HUES64 (cell line): ENCODE results near the gene MYO10.

Experiments
- H3K27ac ChIP-seq: 2 replicates; pipeline ENCODE4 v1.7.0; 2013; ENCODE audit warnings: low read depth, low read length, inconsistent platforms
- H3K27me3 ChIP-seq: 2 replicates; pipeline ENCODE4 v1.6.1; 2013; ENCODE audit warnings: mild to moderate bottlenecking, low read length; ENCODE audit not compliant: insufficient read depth
- H3K36me3 ChIP-seq: 2 replicates; pipeline ENCODE4 v1.6.1; 2013; ENCODE audit warnings: mild to moderate bottlenecking, low read length; ENCODE audit not compliant: insufficient read depth
- H3K4me1 ChIP-seq: 2 replicates; pipeline ENCODE4 v1.6.1; 2013; ENCODE audit warnings: mild to moderate bottlenecking, low read length, moderate library complexity; ENCODE audit not compliant: insufficient read depth
- H3K4me3 ChIP-seq: 2 replicates; pipeline ENCODE4 v1.5.1; 2013; ENCODE audit warnings: mild to moderate bottlenecking, low read length, moderate library complexity
- H3K9ac ChIP-seq: 2 replicates; pipeline ENCODE4 v1.6.1; 2013; ENCODE audit warnings: mild to moderate bottlenecking, low read depth, low read length
- H3K9me3 ChIP-seq: 2 replicates; pipeline ENCODE4 v1.6.1; 2013; ENCODE audit warnings: low read depth, low read length; ENCODE audit not compliant: insufficient read depth
- WGBS: fragments of 150-250, 120-280 bp; methylation state at CpG from one replicate; pipeline ENCODE4 v1.1.7; 2013; ENCODE audit warnings: missing lambda C conversion rate; 5-methylcytosine and 5-hydroxymethylcytosine counted together

The MYO10 gene

DNA sequence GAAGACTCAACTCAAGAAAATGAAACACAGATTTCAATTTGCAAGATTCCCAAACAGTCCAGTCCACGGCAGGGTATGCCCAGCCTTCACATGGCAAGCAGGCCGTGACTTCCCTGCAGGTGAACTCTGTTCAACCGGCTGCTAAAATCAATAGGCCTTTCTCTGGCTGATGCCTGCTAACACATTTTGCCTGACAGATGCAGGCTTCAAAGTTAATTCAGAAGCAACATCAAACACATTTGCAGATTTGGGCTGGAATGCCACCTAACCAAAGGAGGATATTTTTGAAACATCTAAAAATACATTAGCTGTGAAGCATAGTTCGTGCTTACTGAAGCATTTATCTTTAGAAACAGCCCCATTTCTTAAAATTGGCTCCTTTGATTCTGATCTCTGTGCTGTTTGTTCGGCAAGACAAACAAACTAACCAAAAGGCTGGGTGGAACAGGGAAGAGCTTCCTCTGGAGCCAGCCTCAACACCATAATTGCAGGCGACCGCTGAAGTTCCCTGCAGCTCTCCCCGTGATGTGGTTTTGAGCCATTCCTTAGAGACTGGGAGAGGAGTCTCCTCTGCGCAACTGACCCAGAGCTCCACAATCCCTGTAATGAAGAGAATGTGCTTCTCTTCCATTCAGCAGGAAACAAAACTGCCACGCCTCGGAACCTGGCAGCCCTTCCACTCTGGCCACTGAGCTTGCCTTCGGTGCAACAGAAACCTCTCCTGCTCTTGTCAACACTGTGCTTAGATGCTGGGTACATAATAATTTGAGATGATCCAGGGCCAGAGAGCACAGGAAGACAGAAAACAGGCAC is 126.5 kb downstream of the MYO10 start:
- Histone ChIP-seq H3K27ac (no peak overlapping the region), H3K9ac (no peak overlapping the region), H3K9me3 (no peaks in the 10 kb centered on the region), H3K4me3 (no peak overlapping the region), H3K36me3 (no peaks in the 10 kb centered on the region), H3K27me3 (no peaks in the 10 kb centered on the region), H3K4me1 (no peaks in the 10 kb centered on the region; the same call in 1 of the 2 replicates)
- WGBS: 89% methylated on average over 12 of the region's 12 CpGs

DNA sequence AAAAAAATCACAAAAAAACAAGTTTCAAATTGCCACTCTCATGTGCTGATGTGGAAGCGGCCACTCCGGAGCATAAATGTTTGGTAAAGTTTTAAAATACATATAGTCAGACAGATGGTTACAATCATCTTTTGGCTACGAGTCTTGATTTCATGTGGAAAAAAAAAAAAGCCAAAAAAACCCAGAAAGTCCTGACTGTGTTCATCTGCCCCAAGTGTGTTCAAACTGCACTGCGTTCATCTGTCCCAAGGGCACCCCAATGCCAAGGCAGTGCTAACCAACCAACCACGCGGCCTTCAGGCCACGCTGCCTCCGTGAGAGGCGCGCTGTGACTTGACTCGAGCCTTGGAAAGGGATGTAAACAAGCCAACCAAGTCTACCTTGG is 127.1 kb downstream of the MYO10 start:
- Histone ChIP-seq H3K36me3 (no peaks in the 10 kb centered on the region), H3K27ac (no peak overlapping the region), H3K4me1 (no peaks in the 10 kb centered on the region; the same call in 1 of the 2 replicates), H3K9me3 (no peaks in the 10 kb centered on the region), H3K4me3 (no peak overlapping the region), H3K27me3 (no peaks in the 10 kb centered on the region), H3K9ac (no peak overlapping the region)
- WGBS: 97% methylated on average over 11 of the region's 11 CpGs

GRCh38 chr5:16808021-16808420 is 128.1 kb downstream of the MYO10 start:
- Histone ChIP-seq H3K27ac (no peak overlapping the region), H3K36me3 (no peaks in the 10 kb centered on the region), H3K4me1 (no peaks in the 10 kb centered on the region; the same call in 1 of the 2 replicates), H3K4me3 (no peak overlapping the region), H3K27me3 (no peaks in the 10 kb centered on the region), H3K9me3 (no peaks in the 10 kb centered on the region), H3K9ac (no peak overlapping the region)
- 95% methylated on average over 7 of the region's 7 CpGs for WGBS

GRCh38 chr5:16807547-16807864 is 128.6 kb downstream of the MYO10 start:
- no peaks in the 10 kb centered on the region; the same call in 1 of the 2 replicates for H3K4me1 ChIP-seq
- no peaks in the 10 kb centered on the region for H3K9me3 ChIP-seq
- no peaks in the 10 kb centered on the region for H3K36me3 ChIP-seq
- no peak overlapping the region for H3K27ac ChIP-seq
- H3K9ac ChIP-seq: no peak overlapping the region
- no peaks in the 10 kb centered on the region for H3K27me3 ChIP-seq
- WGBS: 93% methylated on average over 5 of the region's 5 CpGs
- no peak overlapping the region for H3K4me3 ChIP-seq

DNA sequence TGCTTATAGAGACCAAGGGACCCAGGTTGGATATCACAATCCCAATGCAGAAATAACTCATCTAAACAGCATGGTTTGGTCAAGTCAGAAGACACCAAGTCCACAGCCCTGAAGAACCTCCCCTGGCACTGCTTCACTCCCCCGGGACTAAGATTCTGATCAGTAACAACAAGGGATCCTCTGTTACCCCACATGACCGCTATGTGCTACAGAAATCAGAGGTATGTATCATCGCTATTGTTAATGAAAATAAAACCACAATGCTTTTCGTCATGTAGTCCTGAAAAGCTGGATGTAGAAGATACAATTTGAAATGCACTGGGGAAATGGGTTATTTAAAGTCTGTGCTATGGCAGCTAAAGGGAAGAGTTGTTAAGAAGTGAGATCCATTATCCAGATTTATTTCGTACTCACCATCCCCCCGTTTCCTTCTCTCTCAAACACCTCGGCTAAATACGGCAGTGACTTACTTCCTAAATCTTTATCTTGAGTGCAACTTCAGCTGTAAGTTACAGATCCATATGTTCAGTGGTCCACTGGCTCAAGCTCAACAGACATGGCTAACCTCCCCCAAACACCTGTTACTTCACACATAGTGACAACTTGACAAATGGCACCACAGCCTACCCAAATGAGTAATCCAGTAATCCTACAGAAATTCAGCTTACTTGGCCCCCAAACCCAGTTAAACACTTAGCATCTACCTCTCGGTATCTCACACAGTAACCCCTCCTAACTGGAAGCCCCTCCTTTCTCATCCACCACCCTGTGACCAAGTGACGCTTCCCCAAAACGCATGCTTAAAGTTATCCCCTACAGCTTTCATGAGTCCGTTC is 129.2 kb downstream of the MYO10 start:
- 95% methylated on average over 12 of the region's 12 CpGs for WGBS
- Histone ChIP-seq H3K9me3 (no peaks in the 10 kb centered on the region), H3K4me1 (no peaks in the 10 kb centered on the region; the same call in 1 of the 2 replicates), H3K36me3 (no peaks in the 10 kb centered on the region), H3K27me3 (no peaks in the 10 kb centered on the region), H3K9ac (no peak overlapping the region), H3K4me3 (no peak overlapping the region), H3K27ac (no peak overlapping the region)

DNA sequence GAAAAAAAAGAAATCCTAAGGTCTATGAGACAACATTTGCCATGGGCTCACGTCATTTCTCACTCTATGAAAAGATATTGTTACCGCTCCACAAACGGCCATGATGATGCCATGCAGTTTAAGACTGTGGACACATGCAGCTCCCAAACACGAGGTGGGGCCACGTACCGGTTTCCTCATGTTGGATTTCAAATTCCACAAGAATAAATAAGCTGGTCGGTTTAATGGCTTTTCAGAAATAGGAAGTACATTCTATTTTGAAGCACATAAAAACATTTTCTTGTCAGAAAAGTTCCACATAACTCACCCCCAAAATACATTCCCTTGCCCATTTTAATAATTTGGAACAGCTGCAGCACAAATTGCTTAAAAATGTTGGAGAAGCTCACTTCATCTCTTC is 130.6 kb downstream of the MYO10 start:
- no peaks in the 10 kb centered on the region for H3K27me3 ChIP-seq
- no peaks in the 10 kb centered on the region for H3K36me3 ChIP-seq
- H3K4me3 ChIP-seq: no peak overlapping the region
- H3K4me1 ChIP-seq: peaks cover 4% of the 10 kb centered on the region; the same call in 1 of the 2 replicates
- 92% methylated on average over 7 of the region's 7 CpGs for whole genome bisulfite sequencing
- no peak overlapping the region for H3K27ac ChIP-seq
- H3K9me3 ChIP-seq: no peaks in the 10 kb centered on the region
- H3K9ac ChIP-seq: no peak overlapping the region

GRCh38 chr5:16803831-16804230 is 132.3 kb downstream of the MYO10 start:
- Histone ChIP-seq H3K27ac (no peak overlapping the region), H3K9ac (no peak overlapping the region), H3K4me1 (peaks cover 4% of the 10 kb centered on the region; the same call in 1 of the 2 replicates), H3K4me3 (no peak overlapping the region), H3K36me3 (no peaks in the 10 kb centered on the region), H3K9me3 (no peaks in the 10 kb centered on the region), H3K27me3 (no peaks in the 10 kb centered on the region)
- whole genome bisulfite sequencing: 92% methylated on average over 9 of the region's 9 CpGs

DNA sequence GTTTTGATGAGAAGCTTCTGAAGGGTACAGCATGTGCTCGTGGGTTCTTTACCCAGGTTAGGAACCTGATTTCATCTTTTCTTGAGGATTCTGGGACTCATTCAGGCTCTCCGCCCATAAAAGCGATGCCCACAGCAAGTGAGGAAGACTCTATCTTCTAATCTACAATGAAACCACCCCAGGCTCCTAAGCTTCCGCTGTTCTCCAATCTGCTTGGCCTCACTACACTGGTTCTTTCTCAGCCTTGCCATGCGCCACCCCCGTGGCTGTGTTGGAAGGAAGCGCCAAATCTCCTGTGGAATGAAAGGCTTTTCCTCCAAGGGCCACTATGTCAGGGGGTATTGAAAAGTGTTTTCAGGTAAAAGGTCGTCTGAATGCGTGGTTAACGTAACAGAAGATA is 135.6 kb downstream of the MYO10 start:
- no peak overlapping the region for H3K9ac ChIP-seq
- no peaks in the 10 kb centered on the region for H3K27me3 ChIP-seq
- no peak overlapping the region for H3K4me3 ChIP-seq
- H3K36me3 ChIP-seq: no peaks in the 10 kb centered on the region
- H3K4me1 ChIP-seq: peaks cover 9% of the 10 kb centered on the region
- WGBS: 95% methylated on average over 10 of the region's 10 CpGs
- H3K27ac ChIP-seq: no peak overlapping the region
- no peaks in the 10 kb centered on the region for H3K9me3 ChIP-seq

DNA sequence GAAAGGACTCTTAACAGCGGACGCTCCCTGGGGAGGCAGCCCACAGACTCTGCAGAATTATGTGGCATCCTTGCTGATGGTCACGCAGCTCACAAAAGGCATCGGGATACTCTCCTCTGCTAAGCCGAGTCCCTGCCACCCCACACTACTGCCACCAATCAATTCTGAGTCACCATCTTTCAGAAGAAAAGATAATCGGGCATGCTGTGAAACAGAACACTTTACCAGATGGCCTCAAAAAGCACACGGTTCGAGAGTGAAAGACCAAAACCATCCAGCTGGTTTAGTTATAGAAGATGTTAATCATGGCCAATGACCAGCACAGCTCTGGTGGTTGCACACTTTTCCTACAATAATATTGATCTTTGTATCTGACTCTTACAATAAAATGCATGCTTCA is 136.3 kb downstream of the MYO10 start:
- no peaks in the 10 kb centered on the region for H3K27me3 ChIP-seq
- H3K9me3 ChIP-seq: no peaks in the 10 kb centered on the region
- WGBS: 94% methylated on average over 8 of the region's 8 CpGs
- no peak overlapping the region for H3K27ac ChIP-seq
- H3K4me3 ChIP-seq: no peak overlapping the region
- H3K9ac ChIP-seq: no peak overlapping the region
- peaks cover 9% of the 10 kb centered on the region for H3K4me1 ChIP-seq
- no peaks in the 10 kb centered on the region for H3K36me3 ChIP-seq

GRCh38 chr5:16797951-16798350 is 138.1 kb downstream of the MYO10 start:
- Histone ChIP-seq H3K36me3 (no peaks in the 10 kb centered on the region), H3K27me3 (no peaks in the 10 kb centered on the region), H3K9me3 (no peaks in the 10 kb centered on the region), H3K4me1 (peaks cover 9% of the 10 kb centered on the region), H3K27ac (no peak overlapping the region), H3K9ac (no peak overlapping the region), H3K4me3 (no peak overlapping the region)
- WGBS: 96% methylated on average over 2 of the region's 2 CpGs

- 93% methylated on average over 23 of the region's 23 CpGs for WGBS
- H3K27me3 ChIP-seq: no peaks in the 10 kb centered on the region
- H3K9ac ChIP-seq: no peak overlapping the region
- no peak overlapping the region for H3K4me3 ChIP-seq
- H3K36me3 ChIP-seq: peaks cover 2% of the 10 kb centered on the region; the same call in 1 of the 2 replicates
- H3K4me1 ChIP-seq: peaks cover 4% of the 10 kb centered on the region
- no peaks in the 10 kb centered on the region for H3K9me3 ChIP-seq
- no peak overlapping the region for H3K27ac ChIP-seq
Observed at GRCh38 chr5:16794269-16794913, 141.7 kb downstream of the MYO10 start.
